GM12874 (cell line): ENCODE data around the gene USP49.

Source experiments
- TF ChIP-seq, protein P1 (sequence below): IDR thresholded peaks from 2 replicates; pipeline ENCODE4 v1.5.1; 2011; ENCODE audit warnings: low read depth, mild to moderate bottlenecking, control low read depth, low read length, moderate library complexity; ENCODE audit not compliant: insufficient read depth

The USP49 gene

DNA sequence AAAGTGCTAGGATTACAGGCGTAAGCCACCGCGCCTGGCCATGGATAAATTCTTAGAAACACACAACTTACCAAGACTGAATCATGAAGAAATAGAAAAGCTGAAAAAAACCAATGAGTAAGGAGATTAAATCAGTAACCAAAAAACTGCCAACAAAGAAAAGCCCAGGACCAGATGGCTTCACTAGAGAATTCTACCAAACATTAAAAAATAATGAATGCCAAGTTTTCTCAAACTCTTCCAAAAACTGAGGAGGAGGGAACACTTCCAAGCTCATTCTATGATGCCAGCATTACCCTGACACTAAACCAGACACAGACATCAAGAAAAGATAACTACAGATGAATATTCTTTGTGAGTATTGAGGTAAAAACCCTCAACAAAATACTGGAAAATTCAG, 44.3 kb downstream of the USP49 start:
- TF ChIP-seq, protein P1, sequence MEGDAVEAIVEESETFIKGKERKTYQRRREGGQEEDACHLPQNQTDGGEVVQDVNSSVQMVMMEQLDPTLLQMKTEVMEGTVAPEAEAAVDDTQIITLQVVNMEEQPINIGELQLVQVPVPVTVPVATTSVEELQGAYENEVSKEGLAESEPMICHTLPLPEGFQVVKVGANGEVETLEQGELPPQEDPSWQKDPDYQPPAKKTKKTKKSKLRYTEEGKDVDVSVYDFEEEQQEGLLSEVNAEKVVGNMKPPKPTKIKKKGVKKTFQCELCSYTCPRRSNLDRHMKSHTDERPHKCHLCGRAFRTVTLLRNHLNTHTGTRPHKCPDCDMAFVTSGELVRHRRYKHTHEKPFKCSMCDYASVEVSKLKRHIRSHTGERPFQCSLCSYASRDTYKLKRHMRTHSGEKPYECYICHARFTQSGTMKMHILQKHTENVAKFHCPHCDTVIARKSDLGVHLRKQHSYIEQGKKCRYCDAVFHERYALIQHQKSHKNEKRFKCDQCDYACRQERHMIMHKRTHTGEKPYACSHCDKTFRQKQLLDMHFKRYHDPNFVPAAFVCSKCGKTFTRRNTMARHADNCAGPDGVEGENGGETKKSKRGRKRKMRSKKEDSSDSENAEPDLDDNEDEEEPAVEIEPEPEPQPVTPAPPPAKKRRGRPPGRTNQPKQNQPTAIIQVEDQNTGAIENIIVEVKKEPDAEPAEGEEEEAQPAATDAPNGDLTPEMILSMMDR = no peak

GRCh38 chr6:41846666-41847237, 48.4 kb downstream of the USP49 start:
- TF ChIP-seq, protein P1 = peak; percentile 75

DNA sequence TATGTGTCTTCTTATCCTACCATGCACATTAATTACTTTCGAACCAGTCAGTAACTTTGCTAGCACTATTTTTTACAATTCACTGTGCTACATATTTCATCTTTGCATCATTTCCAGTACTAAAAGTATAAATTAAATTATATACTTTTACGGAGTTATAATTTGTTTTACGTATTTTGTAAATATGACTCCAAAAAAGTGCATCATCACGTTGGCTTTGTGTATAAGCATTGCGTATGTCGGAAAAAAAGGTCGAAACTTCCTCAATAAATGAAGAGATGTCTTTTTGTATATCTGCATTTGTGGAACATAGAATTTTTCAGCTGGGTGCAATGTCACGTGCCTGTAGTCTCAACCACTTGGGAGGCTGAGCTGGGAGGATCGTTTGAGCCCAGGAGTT, 52.0 kb downstream of the USP49 start:
- TF ChIP-seq, protein P1 = no peak

DNA sequence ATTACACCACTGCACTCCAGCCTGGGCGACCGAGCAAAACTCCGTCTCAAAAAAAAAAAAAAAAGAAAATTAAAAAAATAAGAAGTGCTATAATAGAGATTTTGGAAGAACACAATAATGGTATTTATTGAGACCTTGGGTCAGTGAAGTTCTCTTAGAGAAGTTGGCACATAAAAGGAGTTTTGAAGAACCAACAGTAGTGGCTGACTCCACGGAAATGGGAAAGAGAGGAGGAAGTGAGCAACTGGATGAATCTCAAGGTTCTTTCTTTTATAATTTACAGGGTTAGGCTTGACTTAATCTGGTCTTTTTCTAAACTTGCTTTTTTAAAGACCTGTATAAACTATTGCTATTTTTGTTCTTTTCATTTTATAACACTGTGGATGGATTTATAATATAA, 54.8 kb downstream of the USP49 start:
- TF ChIP-seq, protein P1 = no peak

GRCh38 chr6:41836660-41837052, 58.5 kb downstream of the USP49 start:
- TF ChIP-seq, protein P1 = no peak

- TF ChIP-seq, protein P1 = no peak
Measured at GRCh38 chr6:41836022-41836659, 59.0 kb downstream of the USP49 start.

GRCh38 chr6:41832263-41832662, 62.9 kb downstream of the USP49 start:
- TF ChIP-seq, protein P1 = no peak
